Urinary bladder (tissue), 4 donors: Measurements from ENCODE around the gene ACP1. TPM values are rescaled to one million over a fixed set of nuclear protein-coding genes. Genes with fewer than 3 reads are reported as not detected.
"Not testable (repeated sequence)": the region's sequence is repeated elsewhere in the genome, so short reads cannot be mapped to it uniquely, and the experiment has no call there.

Source experiments
- DNase-seq: peaks from one replicate; pipeline ENCODE4 v3.0.0-alpha.2; 2015; ENCODE audit errors: extremely low spot score
- H3K27ac ChIP-seq: one replicate; pipeline ENCODE4 v1.5.1; 2013; ENCODE audit warnings: low read depth, mild to moderate bottlenecking, moderate library complexity
- H3K36me3 ChIP-seq: one replicate; pipeline ENCODE4 v1.6.1; 2013; ENCODE audit warnings: mild to moderate bottlenecking, moderate library complexity; ENCODE audit not compliant: insufficient read depth
- H3K4me1 ChIP-seq: one replicate; pipeline ENCODE4 v1.6.1; 2013; ENCODE audit warnings: mild to moderate bottlenecking, moderate library complexity; ENCODE audit not compliant: insufficient read depth
- H3K4me3 ChIP-seq: one replicate; pipeline ENCODE4 v1.5.1; 2013; ENCODE audit warnings: low read depth, low read length
- WGBS: extraction: QIAGEN DNeasy Blood & Tissue Kit; methylation state at CpG from one replicate; pipeline ENCODE4 v1.1.7; 2013; 5-methylcytosine and 5-hydroxymethylcytosine counted together
- polyA plus RNA-seq: library from polyadenylated mRNA; stranded (reverse); fragments of 200-250 nt; gene quantifications from one replicate; pipeline ENCODE4 v1.2.3, GENCODE V29; 2013
- total RNA-seq: library from RNA; depleted of rRNA; stranded (reverse); fragments of >200 nt; gene quantifications from one replicate; pipeline ENCODE4 v1.2.3, GENCODE V29; 2014
- donor health status: healthy with polysubstance abuse.
- donor health status: healthy.

ACP1 gene
- total and polyA plus RNA-seq, 2 donors: 84.5 to 132 TPM

- no peak for DNase-seq
- peaks cover 4% of the 10 kb centered on the region for H3K4me1 ChIP-seq
- 2% methylated on average over 60 of the region's 60 CpGs for WGBS
- H3K4me3 ChIP-seq: peak overlapping the region; percentile 64
- H3K36me3 ChIP-seq: no peaks in the 10 kb centered on the region
- H3K27ac ChIP-seq: no peak overlapping the region
Measured at GRCh38 chr2:289362-290089, 24.8 kb downstream of the ACP1 start.

GRCh38 chr2:290090-290722 lies 25.5 kb downstream of the ACP1 start:
- H3K4me3 ChIP-seq: peak overlapping the region; percentile 64
- 7% methylated on average over 15 of the region's 15 CpGs for WGBS
- no peaks in the 10 kb centered on the region for H3K36me3 ChIP-seq
- H3K4me1 ChIP-seq: peaks cover 4% of the 10 kb centered on the region
- DNase-seq: peak; percentile 40
- no peak overlapping the region for H3K27ac ChIP-seq

- Histone ChIP-seq H3K27ac (no peak overlapping the region), H3K4me3 (no peak overlapping the region), H3K4me1 (no peaks in the 10 kb centered on the region), H3K36me3 (no peaks in the 10 kb centered on the region)
- WGBS: 78% methylated on average over 5 of the region's 5 CpGs
- no peak for DNase-seq
Measured at GRCh38 chr2:295090-295489, 30.3 kb downstream of the ACP1 start.

- H3K27ac ChIP-seq: no peak overlapping the region
- H3K36me3 ChIP-seq: no peaks in the 10 kb centered on the region
- no peak overlapping the region for H3K4me3 ChIP-seq
- 75% methylated on average over 3 of the region's 3 CpGs for WGBS
- DNase-seq: no peak
- no peaks in the 10 kb centered on the region for H3K4me1 ChIP-seq
Measured at GRCh38 chr2:296354-296753, 31.6 kb downstream of the ACP1 start.

- no peaks in the 10 kb centered on the region for H3K36me3 ChIP-seq
- H3K27ac ChIP-seq: no peak overlapping the region
- H3K4me1 ChIP-seq: no peaks in the 10 kb centered on the region
- no peak overlapping the region for H3K4me3 ChIP-seq
- no peak for DNase-seq
- 89% methylated on average over 9 of the region's 9 CpGs for WGBS
Measured at GRCh38 chr2:305366-305765, 40.6 kb downstream of the ACP1 start.

GRCh38 chr2:309148-309953 lies 44.6 kb downstream of the ACP1 start:
- Histone ChIP-seq H3K27ac (no peak overlapping the region), H3K4me1 (no peaks in the 10 kb centered on the region), H3K36me3 (no peaks in the 10 kb centered on the region), H3K4me3 (no peak overlapping the region)
- 47% methylated on average over 13 of the region's 13 CpGs for WGBS
- DNase-seq: no peak

- DNase-seq: no peak
- H3K36me3 ChIP-seq: no peaks in the 10 kb centered on the region
- H3K4me3 ChIP-seq: no peak overlapping the region
- H3K27ac ChIP-seq: no peak overlapping the region
- 70% methylated on average over 10 of the region's 10 CpGs for WGBS
- no peaks in the 10 kb centered on the region for H3K4me1 ChIP-seq
Measured at GRCh38 chr2:309954-310510, 45.3 kb downstream of the ACP1 start.

GRCh38 chr2:310994-311393 lies 46.2 kb downstream of the ACP1 start:
- DNase-seq: no peak
- Histone ChIP-seq H3K27ac (no peak overlapping the region), H3K4me3 (no peak overlapping the region), H3K4me1 (no peaks in the 10 kb centered on the region), H3K36me3 (no peaks in the 10 kb centered on the region)
- WGBS: 69% methylated on average over 5 of the region's 5 CpGs

- no peaks in the 10 kb centered on the region for H3K4me1 ChIP-seq
- 73% methylated on average over 14 of the region's 14 CpGs for WGBS
- no peak overlapping the region for H3K4me3 ChIP-seq
- DNase-seq: no peak
- H3K27ac ChIP-seq: no peak overlapping the region
- H3K36me3 ChIP-seq: no peaks in the 10 kb centered on the region
Measured at GRCh38 chr2:313991-314390, 49.2 kb downstream of the ACP1 start.

- no peak for DNase-seq
- WGBS: 92% methylated on average over 56 of the region's 56 CpGs
- H3K4me1 ChIP-seq: no peaks in the 10 kb centered on the region
- no peak overlapping the region for H3K27ac ChIP-seq
- no peaks in the 10 kb centered on the region for H3K36me3 ChIP-seq
- H3K4me3 ChIP-seq: no peak overlapping the region
Measured at GRCh38 chr2:314561-315336, 50.0 kb downstream of the ACP1 start.

GRCh38 chr2:315925-316324 lies 51.2 kb downstream of the ACP1 start:
- not testable (repeated sequence) for H3K4me1 ChIP-seq, H3K27ac ChIP-seq, H3K4me3 ChIP-seq, DNase-seq, H3K36me3 ChIP-seq
- WGBS: 53% methylated on average over 6 of the region's 6 CpGs

- WGBS: 93% methylated on average over 12 of the region's 12 CpGs
- DNase-seq: no peak
- Histone ChIP-seq H3K4me3 (no peak overlapping the region), H3K27ac (no peak overlapping the region), H3K4me1 (no peaks in the 10 kb centered on the region), H3K36me3 (no peaks in the 10 kb centered on the region)
Measured at GRCh38 chr2:316381-316780, 51.6 kb downstream of the ACP1 start.
